ENCODE results near the gene CORO2B.
A peak's percentile ranks its signal among the peaks of the same experiment; 100 is the strongest.

DNA sequence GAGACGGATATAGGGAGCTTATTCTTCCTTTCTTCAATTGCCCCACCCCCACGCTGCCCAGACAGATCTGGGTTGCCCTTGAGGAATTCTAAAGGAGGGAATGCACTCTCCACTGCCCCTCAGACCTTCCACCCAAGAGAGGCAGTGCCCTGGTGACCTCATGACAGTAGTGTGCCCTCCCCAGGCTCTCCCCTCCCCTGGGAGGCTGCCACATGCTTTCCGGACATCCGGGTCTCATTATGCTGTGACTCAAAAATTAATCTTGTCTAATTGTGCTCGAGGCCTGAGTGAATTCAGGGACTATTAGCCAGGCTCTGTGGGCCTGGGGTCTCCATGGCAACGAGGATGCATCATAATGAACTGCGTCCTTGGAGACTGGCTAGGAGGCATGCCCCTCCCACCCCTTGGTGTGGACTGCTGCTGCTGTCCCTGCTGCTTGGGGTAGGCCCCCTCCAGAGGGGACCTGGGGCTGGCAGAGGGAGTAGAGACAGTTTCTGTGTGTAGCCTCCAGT, 20.8 kb downstream of the CORO2B start:
- TF ChIP-seq, protein P1, sequence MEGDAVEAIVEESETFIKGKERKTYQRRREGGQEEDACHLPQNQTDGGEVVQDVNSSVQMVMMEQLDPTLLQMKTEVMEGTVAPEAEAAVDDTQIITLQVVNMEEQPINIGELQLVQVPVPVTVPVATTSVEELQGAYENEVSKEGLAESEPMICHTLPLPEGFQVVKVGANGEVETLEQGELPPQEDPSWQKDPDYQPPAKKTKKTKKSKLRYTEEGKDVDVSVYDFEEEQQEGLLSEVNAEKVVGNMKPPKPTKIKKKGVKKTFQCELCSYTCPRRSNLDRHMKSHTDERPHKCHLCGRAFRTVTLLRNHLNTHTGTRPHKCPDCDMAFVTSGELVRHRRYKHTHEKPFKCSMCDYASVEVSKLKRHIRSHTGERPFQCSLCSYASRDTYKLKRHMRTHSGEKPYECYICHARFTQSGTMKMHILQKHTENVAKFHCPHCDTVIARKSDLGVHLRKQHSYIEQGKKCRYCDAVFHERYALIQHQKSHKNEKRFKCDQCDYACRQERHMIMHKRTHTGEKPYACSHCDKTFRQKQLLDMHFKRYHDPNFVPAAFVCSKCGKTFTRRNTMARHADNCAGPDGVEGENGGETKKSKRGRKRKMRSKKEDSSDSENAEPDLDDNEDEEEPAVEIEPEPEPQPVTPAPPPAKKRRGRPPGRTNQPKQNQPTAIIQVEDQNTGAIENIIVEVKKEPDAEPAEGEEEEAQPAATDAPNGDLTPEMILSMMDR (IDR thresholded peaks at IDR 0.05; ENCODE audit: poor library complexity, severe bottlenecking), result peak; percentile 12
- TF ChIP-seq EZH2 (IDR thresholded peaks at IDR 0.05; ENCODE audit: borderline replicate concordance, insufficient read depth, low read length, poor library complexity, severe bottlenecking) (no peak), POLR2AphosphoS5 (IDR thresholded peaks at IDR 0.05) (peak; percentile 8), TAF1 (IDR thresholded peaks at IDR 0.05; ENCODE audit: low read depth) (no peak), MXI1 (conservative IDR thresholded peaks at IDR 0.05; ENCODE audit: poor library complexity, severe bottlenecking) (peak; percentile 25), EP300 (conservative IDR thresholded peaks at IDR 0.05; ENCODE audit: poor library complexity, severe bottlenecking) (peak; percentile 54)
- TF ChIP-seq, protein P2, sequence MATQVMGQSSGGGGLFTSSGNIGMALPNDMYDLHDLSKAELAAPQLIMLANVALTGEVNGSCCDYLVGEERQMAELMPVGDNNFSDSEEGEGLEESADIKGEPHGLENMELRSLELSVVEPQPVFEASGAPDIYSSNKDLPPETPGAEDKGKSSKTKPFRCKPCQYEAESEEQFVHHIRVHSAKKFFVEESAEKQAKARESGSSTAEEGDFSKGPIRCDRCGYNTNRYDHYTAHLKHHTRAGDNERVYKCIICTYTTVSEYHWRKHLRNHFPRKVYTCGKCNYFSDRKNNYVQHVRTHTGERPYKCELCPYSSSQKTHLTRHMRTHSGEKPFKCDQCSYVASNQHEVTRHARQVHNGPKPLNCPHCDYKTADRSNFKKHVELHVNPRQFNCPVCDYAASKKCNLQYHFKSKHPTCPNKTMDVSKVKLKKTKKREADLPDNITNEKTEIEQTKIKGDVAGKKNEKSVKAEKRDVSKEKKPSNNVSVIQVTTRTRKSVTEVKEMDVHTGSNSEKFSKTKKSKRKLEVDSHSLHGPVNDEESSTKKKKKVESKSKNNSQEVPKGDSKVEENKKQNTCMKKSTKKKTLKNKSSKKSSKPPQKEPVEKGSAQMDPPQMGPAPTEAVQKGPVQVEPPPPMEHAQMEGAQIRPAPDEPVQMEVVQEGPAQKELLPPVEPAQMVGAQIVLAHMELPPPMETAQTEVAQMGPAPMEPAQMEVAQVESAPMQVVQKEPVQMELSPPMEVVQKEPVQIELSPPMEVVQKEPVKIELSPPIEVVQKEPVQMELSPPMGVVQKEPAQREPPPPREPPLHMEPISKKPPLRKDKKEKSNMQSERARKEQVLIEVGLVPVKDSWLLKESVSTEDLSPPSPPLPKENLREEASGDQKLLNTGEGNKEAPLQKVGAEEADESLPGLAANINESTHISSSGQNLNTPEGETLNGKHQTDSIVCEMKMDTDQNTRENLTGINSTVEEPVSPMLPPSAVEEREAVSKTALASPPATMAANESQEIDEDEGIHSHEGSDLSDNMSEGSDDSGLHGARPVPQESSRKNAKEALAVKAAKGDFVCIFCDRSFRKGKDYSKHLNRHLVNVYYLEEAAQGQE (IDR thresholded peaks at IDR 0.05; ENCODE audit: borderline replicate concordance), result no peak

Data from neural cell (in vitro differentiated cells).